ENCODE measurements around the gene PTPN23. TPM values are rescaled to one million over a fixed set of nuclear protein-coding genes. Genes with fewer than 3 reads are reported as not detected.

Gene PTPN23
- total RNA-seq, 1 donor = 30.0 TPM

GRCh38 chr3:47344971-47345370 is 35.9 kb upstream of the PTPN23 start:
- Histone ChIP-seq H3K4me2 (ENCODE audit: insufficient read depth, low read length) (no peak overlapping the region), H2AFZ (ENCODE audit: low read length) (no peak overlapping the region), H3K4me3 (ENCODE audit: insufficient read depth, low read length) (no peak overlapping the region), H4K20me1 (ENCODE audit: insufficient read depth, low read length) (no peaks in the 10 kb centered on the region), H3K27me3 (ENCODE audit: insufficient read depth, low read length) (no peaks in the 10 kb centered on the region), H3K9me3 (ENCODE audit: low read depth, low read length) (no peaks in the 10 kb centered on the region), H3K4me1 (ENCODE audit: insufficient read depth, low read length) (peaks cover 17% of the 10 kb centered on the region), H3K79me2 (ENCODE audit: insufficient read depth, low read length) (no peaks in the 10 kb centered on the region), H3K36me3 (ENCODE audit: insufficient read depth, low read length) (peaks cover 27% of the 10 kb centered on the region), H3K27ac (ENCODE audit: low read depth, low read length) (no peak overlapping the region)
- no peak for TF ChIP-seq CTCF (IDR thresholded peaks at IDR 0.05; ENCODE audit: extremely low read depth, low read depth, low read length)
- DNase-seq (ENCODE audit: insufficient read length, low spot score, missing footprints) = no peak

DNA sequence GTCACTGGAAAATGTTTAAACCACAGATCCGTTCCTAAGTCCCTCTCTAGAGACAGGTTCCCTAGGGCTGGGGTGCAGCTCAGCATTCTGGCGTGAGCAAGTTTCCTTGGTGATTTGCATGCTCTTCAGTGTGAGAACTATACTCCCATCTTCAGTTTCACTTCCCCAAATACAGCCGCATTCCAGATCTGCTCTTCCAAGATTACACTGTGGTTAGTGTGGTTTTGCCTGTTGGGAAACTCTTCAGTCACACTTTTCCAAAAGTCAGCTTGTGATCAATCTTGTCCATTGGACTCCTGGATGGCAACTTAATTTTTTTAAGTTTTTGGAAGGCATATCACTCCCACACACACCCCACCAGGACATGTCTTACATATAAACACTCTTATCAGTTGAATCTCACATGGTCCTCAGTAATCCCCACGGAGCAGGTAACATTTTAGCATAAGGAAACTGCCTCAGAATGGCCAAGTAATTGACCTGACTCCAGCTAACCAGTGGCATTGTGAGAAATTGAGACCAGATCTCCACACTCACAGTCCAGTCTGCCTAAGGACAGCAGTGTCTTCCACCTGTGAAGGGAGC is 33.5 kb upstream of the PTPN23 start:
- Histone ChIP-seq H3K4me1 (ENCODE audit: insufficient read depth, low read length) (peaks cover 17% of the 10 kb centered on the region), H3K9me3 (ENCODE audit: low read depth, low read length) (no peaks in the 10 kb centered on the region), H4K20me1 (ENCODE audit: insufficient read depth, low read length) (no peaks in the 10 kb centered on the region), H3K36me3 (ENCODE audit: insufficient read depth, low read length) (peaks cover 24% of the 10 kb centered on the region), H3K4me3 (ENCODE audit: insufficient read depth, low read length) (no peak overlapping the region), H3K79me2 (ENCODE audit: insufficient read depth, low read length) (no peaks in the 10 kb centered on the region), H3K4me2 (ENCODE audit: insufficient read depth, low read length) (peak overlapping the region; percentile 52), H2AFZ (ENCODE audit: low read length) (no peak overlapping the region), H3K27me3 (ENCODE audit: insufficient read depth, low read length) (no peaks in the 10 kb centered on the region), H3K27ac (ENCODE audit: low read depth, low read length) (no peak overlapping the region)
- TF ChIP-seq CTCF (IDR thresholded peaks at IDR 0.05; ENCODE audit: extremely low read depth, low read depth, low read length) = no peak
- DNase-seq (ENCODE audit: insufficient read length, low spot score, missing footprints) = peak; percentile 89

DNA sequence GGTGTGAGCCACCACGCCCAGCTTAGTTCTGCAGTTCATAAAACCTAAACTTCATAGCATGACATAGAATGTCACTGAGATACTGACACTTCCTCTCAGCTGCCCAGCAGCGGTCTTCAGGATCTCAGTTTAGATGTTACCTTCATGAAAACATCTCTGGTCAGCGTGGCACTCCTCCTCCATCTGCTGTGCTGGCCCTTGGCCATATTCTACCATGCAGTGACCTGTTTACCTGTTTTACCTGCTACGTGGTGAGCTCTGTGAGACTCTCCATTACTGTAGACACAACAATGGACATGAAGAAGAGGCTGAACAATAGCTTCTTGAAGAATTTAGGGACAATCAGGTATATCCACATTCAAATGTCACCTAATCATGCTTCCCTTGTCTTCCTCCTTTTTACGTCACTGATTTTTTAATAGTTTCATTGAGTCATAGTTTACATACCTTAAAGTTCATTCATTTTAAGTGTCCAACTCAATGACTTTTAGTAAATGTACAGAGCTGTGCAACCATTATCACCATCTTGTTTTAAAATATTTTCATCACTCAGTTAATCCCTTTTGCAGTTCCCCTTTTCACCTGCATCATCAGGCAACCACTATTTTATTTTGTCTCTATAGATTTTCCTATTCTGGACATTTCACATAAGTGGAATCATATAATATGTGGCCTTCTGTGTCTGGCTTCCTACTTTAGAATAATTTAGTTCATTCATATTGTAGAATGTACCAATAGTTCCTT is 32.2 kb upstream of the PTPN23 start:
- Histone ChIP-seq H3K9me3 (ENCODE audit: low read depth, low read length) (no peaks in the 10 kb centered on the region), H3K27me3 (ENCODE audit: insufficient read depth, low read length) (no peaks in the 10 kb centered on the region), H3K27ac (ENCODE audit: low read depth, low read length) (no peak overlapping the region), H4K20me1 (ENCODE audit: insufficient read depth, low read length) (no peaks in the 10 kb centered on the region), H3K36me3 (ENCODE audit: insufficient read depth, low read length) (peaks cover 23% of the 10 kb centered on the region), H3K4me2 (ENCODE audit: insufficient read depth, low read length) (no peak overlapping the region), H3K4me1 (ENCODE audit: insufficient read depth, low read length) (peaks cover 17% of the 10 kb centered on the region), H3K4me3 (ENCODE audit: insufficient read depth, low read length) (no peak overlapping the region), H3K79me2 (ENCODE audit: insufficient read depth, low read length) (no peaks in the 10 kb centered on the region), H2AFZ (ENCODE audit: low read length) (no peak overlapping the region)
- no peak for TF ChIP-seq CTCF (IDR thresholded peaks at IDR 0.05; ENCODE audit: extremely low read depth, low read depth, low read length)
- no peak for DNase-seq (ENCODE audit: insufficient read length, low spot score, missing footprints)

DNA sequence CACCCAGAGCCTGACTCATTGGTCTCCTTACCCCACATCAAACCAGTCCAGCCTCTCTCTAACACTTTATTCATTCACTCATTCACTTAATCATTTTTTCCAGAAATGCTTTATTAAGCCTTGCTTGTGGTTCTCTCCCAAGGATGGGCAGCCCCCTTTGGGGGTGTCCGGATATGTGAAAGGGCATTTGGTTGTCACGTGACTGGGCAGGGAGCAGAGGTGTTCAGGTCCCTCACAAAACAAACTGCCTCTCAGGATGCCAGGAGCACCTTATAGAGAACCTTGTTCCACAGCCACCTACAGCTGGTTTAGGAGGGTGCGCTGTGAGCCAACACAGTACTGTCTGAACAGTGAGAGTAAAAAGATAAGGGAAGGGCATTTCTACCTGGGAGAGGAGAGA is 25.8 kb upstream of the PTPN23 start:
- H3K36me3 ChIP-seq (ENCODE audit: insufficient read depth, low read length) = no peaks in the 10 kb centered on the region
- no peak overlapping the region for H3K27ac ChIP-seq (ENCODE audit: low read depth, low read length)
- no peak overlapping the region for H3K4me2 ChIP-seq (ENCODE audit: insufficient read depth, low read length)
- H3K4me1 ChIP-seq (ENCODE audit: insufficient read depth, low read length) = no peaks in the 10 kb centered on the region
- H3K9me3 ChIP-seq (ENCODE audit: low read depth, low read length) = peaks cover 4% of the 10 kb centered on the region
- H4K20me1 ChIP-seq (ENCODE audit: insufficient read depth, low read length) = no peaks in the 10 kb centered on the region
- no peaks in the 10 kb centered on the region for H3K27me3 ChIP-seq (ENCODE audit: insufficient read depth, low read length)
- H3K79me2 ChIP-seq (ENCODE audit: insufficient read depth, low read length) = no peaks in the 10 kb centered on the region
- DNase-seq (ENCODE audit: insufficient read length, low spot score, missing footprints) = no peak
- H3K4me3 ChIP-seq (ENCODE audit: insufficient read depth, low read length) = no peak overlapping the region
- no peak for TF ChIP-seq CTCF (IDR thresholded peaks at IDR 0.05; ENCODE audit: extremely low read depth, low read depth, low read length)
- no peak overlapping the region for H2AFZ ChIP-seq (ENCODE audit: low read length)

Measured in osteoblast (primary cell).